BJ (cell line): ENCODE results near the gene KCNMB4. TPM values are rescaled to one million over a fixed set of nuclear protein-coding genes. Genes with fewer than 3 reads are reported as not detected.

Experiments
- CTCF ChIA-PET: fragments of 350-600 bp; formaldehyde crosslinking; extraction: SDS; loops from one replicate; lab custom pipeline; 2021; ENCODE audit warnings: antibody characterized with exemption, inconsistent platforms; lab: Yijun Ruan, JAX
- POLR2A ChIA-PET: fragments of 300-600 bp; sonication (Branson Sonifier 250); formaldehyde crosslinking; extraction: SDS; loops from one replicate; lab custom pipeline; 2021; ENCODE audit warnings: antibody characterized with exemption; lab: Charles Lee
- DNase-seq: peaks from one replicate; pipeline ENCODE4 v3.0.0-alpha.2; 2011; ENCODE audit warnings: low read depth
- H3K27me3 ChIP-seq: 2 replicates; pipeline ENCODE4 v1.6.0; 2011; ENCODE audit warnings: low read length; ENCODE audit not compliant: control insufficient read depth, insufficient read depth
- H3K36me3 ChIP-seq: 2 replicates; pipeline ENCODE4 v1.5.1; 2011; ENCODE audit warnings: low read length; ENCODE audit not compliant: control insufficient read depth, insufficient read depth
- H3K4me3 ChIP-seq: 2 replicates; pipeline ENCODE4 v1.5.1; 2011; ENCODE audit warnings: low read depth, mild to moderate bottlenecking, control low read depth, low read length
- polyA plus RNA-seq: library from polyadenylated mRNA; depleted of rRNA; stranded (reverse); fragments of >200 nt; gene quantifications from 2 replicates; pipeline ENCODE4 v1.2.3, GENCODE V29; 2011
- TF ChIP-seq, protein P1 (sequence below): IDR thresholded peaks from 2 replicates; pipeline ENCODE4 v1.5.1; 2011; ENCODE audit warnings: low read depth, mild to moderate bottlenecking, control low read depth, inconsistent platforms, low read length, moderate library complexity; ENCODE audit not compliant: insufficient read depth

KCNMB4 gene
- polyA plus RNA-seq, 1 experiment, result 1.5 TPM

GRCh38 chr12:70360218-70360617 is 5.9 kb upstream of the KCNMB4 start:
- H3K27me3 ChIP-seq, result no peaks in the 10 kb centered on the region
- ChIA-PET POLR2A (no interaction called here), CTCF (no interaction called here)
- TF ChIP-seq, protein P1, sequence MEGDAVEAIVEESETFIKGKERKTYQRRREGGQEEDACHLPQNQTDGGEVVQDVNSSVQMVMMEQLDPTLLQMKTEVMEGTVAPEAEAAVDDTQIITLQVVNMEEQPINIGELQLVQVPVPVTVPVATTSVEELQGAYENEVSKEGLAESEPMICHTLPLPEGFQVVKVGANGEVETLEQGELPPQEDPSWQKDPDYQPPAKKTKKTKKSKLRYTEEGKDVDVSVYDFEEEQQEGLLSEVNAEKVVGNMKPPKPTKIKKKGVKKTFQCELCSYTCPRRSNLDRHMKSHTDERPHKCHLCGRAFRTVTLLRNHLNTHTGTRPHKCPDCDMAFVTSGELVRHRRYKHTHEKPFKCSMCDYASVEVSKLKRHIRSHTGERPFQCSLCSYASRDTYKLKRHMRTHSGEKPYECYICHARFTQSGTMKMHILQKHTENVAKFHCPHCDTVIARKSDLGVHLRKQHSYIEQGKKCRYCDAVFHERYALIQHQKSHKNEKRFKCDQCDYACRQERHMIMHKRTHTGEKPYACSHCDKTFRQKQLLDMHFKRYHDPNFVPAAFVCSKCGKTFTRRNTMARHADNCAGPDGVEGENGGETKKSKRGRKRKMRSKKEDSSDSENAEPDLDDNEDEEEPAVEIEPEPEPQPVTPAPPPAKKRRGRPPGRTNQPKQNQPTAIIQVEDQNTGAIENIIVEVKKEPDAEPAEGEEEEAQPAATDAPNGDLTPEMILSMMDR, result no peak
- no peak for DNase-seq
- no peaks in the 10 kb centered on the region for H3K36me3 ChIP-seq
- H3K4me3 ChIP-seq, result no peak overlapping the region

DNA sequence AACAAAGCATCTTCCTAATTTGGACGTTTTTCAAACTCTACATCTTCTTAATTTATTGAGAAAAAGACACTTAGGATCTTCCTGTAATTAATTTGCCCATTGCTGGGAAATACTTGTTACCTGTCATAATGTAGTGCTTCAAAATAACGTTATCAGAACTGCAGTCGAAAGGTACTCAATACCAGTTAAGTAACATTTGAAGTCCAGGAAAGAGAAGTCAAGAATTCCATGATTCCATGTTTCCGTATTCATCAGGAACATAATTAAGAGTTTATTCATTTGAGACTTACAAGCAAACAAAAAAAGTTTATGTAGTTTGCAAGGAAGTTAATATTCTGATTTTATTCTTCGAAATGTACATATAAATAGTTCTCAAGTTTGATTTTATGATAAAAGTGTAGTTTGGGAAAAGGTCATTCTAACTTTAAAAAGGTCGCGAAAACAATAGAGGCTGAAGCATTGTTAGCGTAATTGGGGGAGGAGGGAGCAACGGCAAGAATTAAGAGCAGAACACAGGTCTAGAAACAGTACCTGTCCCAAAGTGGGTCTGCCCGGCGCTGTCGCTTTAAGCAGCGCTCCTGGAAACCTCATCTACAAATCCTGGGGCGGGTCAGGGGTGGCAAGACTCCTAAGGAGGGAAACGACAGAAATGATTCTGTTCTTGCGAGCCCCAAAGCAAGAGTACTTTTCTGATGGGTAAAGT is 1.2 kb upstream of the KCNMB4 start:
- no peaks in the 10 kb centered on the region for H3K27me3 ChIP-seq
- H3K36me3 ChIP-seq, result no peaks in the 10 kb centered on the region
- ChIA-PET CTCF (no interaction called here), POLR2A (no interaction called here)
- DNase-seq, result no peak
- TF ChIP-seq, protein P1, result no peak
- H3K4me3 ChIP-seq, result peak overlapping the region; percentile 60; the same call in 1 of the 2 replicates

DNA sequence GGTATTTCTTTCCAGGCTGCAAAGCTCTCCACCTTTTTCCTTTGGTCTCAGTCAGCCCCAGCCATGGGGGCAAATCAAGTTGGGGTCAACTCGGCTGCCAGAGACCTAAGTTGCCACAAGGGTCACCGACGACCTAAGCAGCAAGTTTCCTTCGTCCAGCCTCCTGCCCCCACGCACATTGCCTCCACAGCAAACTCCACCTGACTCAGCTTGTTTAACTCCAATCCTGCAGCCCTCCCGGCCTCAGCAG is 767 bp upstream of the KCNMB4 start:
- CTCF ChIA-PET, result no interaction called here
- no peak for DNase-seq
- Histone ChIP-seq H3K36me3 (no peaks in the 10 kb centered on the region), H3K27me3 (no peaks in the 10 kb centered on the region), H3K4me3 (peak overlapping the region; percentile 60)
- POLR2A ChIA-PET, result no interaction called here
- TF ChIP-seq, protein P1, result no peak

DNA sequence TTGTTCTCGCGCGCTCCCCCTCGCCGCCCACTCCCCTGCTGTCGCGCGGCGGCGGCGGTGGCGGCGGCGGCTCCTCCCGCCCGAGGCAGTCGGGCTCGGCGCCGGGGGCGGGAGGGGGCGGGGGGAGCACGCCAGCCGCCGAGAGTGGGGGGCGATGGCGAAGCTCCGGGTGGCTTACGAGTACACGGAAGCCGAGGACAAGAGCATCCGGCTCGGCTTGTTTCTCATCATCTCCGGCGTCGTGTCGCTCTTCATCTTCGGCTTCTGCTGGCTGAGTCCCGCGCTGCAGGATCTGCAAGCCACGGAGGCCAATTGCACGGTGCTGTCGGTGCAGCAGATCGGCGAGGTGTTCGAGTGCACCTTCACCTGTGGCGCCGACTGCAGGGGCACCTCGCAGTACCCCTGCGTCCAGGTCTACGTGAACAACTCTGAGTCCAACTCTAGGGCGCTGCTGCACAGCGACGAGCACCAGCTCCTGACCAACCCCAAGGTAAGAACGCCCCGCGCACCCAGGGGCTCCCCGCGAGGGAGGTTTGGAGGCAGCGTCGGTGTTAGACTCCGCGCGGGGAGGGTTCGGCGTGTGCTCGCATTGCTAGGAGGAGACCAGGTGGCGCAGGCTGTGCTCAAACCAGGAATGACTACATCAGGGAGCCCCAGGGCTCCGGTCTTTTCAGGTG is 629 bp downstream of the KCNMB4 start:
- ChIA-PET CTCF (interaction anchor here (0.7 to 0.9 kb wide), 2 partner anchors 210 to 487 kb away, joined by 3 read pairs; no protein-coding TSS in a partner anchor), POLR2A (no interaction called here)
- no peak for DNase-seq
- H3K4me3 ChIP-seq, result peak overlapping the region; percentile 60
- no peaks in the 10 kb centered on the region for H3K36me3 ChIP-seq
- H3K27me3 ChIP-seq, result no peaks in the 10 kb centered on the region
- TF ChIP-seq, protein P1, result no peak

- DNase-seq, result no peak
- ChIA-PET CTCF (no interaction called here), POLR2A (no interaction called here)
- no peaks in the 10 kb centered on the region for H3K36me3 ChIP-seq
- peak overlapping the region; percentile 60 for H3K4me3 ChIP-seq
- TF ChIP-seq, protein P1, result no peak
- no peaks in the 10 kb centered on the region for H3K27me3 ChIP-seq
These were observed 1.4 kb downstream of the KCNMB4 start for GRCh38 chr12:70367258-70368141.
